Hepatocyte (in vitro differentiated cells): Measurements from ENCODE around the gene FAT1. TPM values are rescaled to one million over a fixed set of nuclear protein-coding genes. Genes with fewer than 3 reads are reported as not detected.

Experiments used
- DNase-seq: peaks from one replicate; pipeline ENCODE4 v3.0.0-alpha.2; 2016; ENCODE audit warnings: low spot score
- H2AFZ ChIP-seq: fragments of 200-600 bp; sonication (generic); 2 replicates; pipeline ENCODE4 v1.6.0; 2016; ENCODE audit warnings: antibody characterized with exemption, mild to moderate bottlenecking
- H3K27ac ChIP-seq: fragments of 200-600 bp; sonication (generic); 2 replicates; pipeline ENCODE4 v1.5.1; 2016; ENCODE audit warnings: mild to moderate bottlenecking
- H3K27me3 ChIP-seq: fragments of 200-600 bp; sonication (generic); 2 replicates; pipeline ENCODE4 v1.6.1; 2016
- H3K36me3 ChIP-seq: fragments of 200-600 bp; sonication (generic); replicated peaks from 2 replicates; pipeline ENCODE4 v1.5.1; 2016; ENCODE audit warnings: low read depth; ENCODE audit not compliant: insufficient read depth
- H3K4me1 ChIP-seq: fragments of 200-600 bp; sonication (generic); 2 replicates; pipeline ENCODE4 v1.5.1; 2016; ENCODE audit warnings: mild to moderate bottlenecking, moderate library complexity; ENCODE audit not compliant: insufficient read depth
- H3K4me2 ChIP-seq: fragments of 200-600 bp; sonication (generic); 2 replicates; pipeline ENCODE4 v1.6.0; 2016
- H3K4me3 ChIP-seq: fragments of 200-600 bp; sonication (generic); 2 replicates; pipeline ENCODE4 v1.5.1; 2016; ENCODE audit warnings: mild to moderate bottlenecking
- H3K79me2 ChIP-seq: fragments of 200-600 bp; sonication (generic); 2 replicates; pipeline ENCODE4 v1.6.0; 2017; ENCODE audit warnings: mild to moderate bottlenecking
- H3K9me2 ChIP-seq: fragments of 200-600 bp; sonication (generic); replicated peaks from 2 replicates; pipeline ENCODE4 v1.6.0; 2017; ENCODE audit warnings: mild to moderate bottlenecking; ENCODE audit not compliant: insufficient read depth
- H3K9me3 ChIP-seq: fragments of 200-600 bp; sonication (generic); 2 replicates; pipeline ENCODE4 v1.5.1; 2016; ENCODE audit warnings: low read depth, mild to moderate bottlenecking
- H4K20me1 ChIP-seq: fragments of 200-600 bp; sonication (generic); 2 replicates; pipeline ENCODE4 v1.6.0; 2016; ENCODE audit warnings: mild to moderate bottlenecking; ENCODE audit not compliant: insufficient read depth, poor library complexity, severe bottlenecking
- CTCF ChIP-seq: fragments of 200-600 bp; sonication (generic); IDR thresholded peaks from 2 replicates; pipeline ENCODE4 v1.5.1; 2016; ENCODE audit warnings: antibody characterized with exemption, mild to moderate bottlenecking; ENCODE audit not compliant: poor library complexity
- EZH2 ChIP-seq: fragments of 200-600 bp; sonication (generic); IDR thresholded peaks from 2 replicates; pipeline ENCODE4 v1.6.1; 2016; ENCODE audit warnings: antibody characterized with exemption, mild to moderate bottlenecking, borderline replicate concordance
- EZH2phosphoT487 ChIP-seq: fragments of 200-600 bp; sonication (generic); IDR thresholded peaks from one replicate; pipeline ENCODE4 v1.6.1; 2018; ENCODE audit warnings: antibody characterized with exemption, mild to moderate bottlenecking, low read depth, moderate library complexity; ENCODE audit not compliant: unreplicated experiment, severe bottlenecking
- WGBS: methylation state at CpG from one replicate; pipeline ENCODE4 v1.1.6; 2016; ENCODE audit warnings: low lambda C conversion rate; ENCODE audit errors: missing lambda C conversion rate; 5-methylcytosine and 5-hydroxymethylcytosine counted together
- polyA plus RNA-seq: library from polyadenylated mRNA; unstranded; fragments of >200 nt; fragmentation: Nextera tagmentation; extraction: Ambion mirVana; gene quantifications from 2 replicates; pipeline ENCODE4 v1.2.1, GENCODE V29; 2016
- total RNA-seq: library from RNA; depleted of rRNA; stranded (reverse); fragments of >200 nt; gene quantifications from 2 replicates; pipeline ENCODE4 v1.2.3, GENCODE V29; 2014

FAT1 gene
- total and polyA plus RNA-seq, 2 experiments from 2014 or later, result 33.9 to 168 TPM

- H2AFZ ChIP-seq, result peak overlapping the region; percentile 51
- peak overlapping the region; percentile 98 for H3K27ac ChIP-seq
- TF ChIP-seq EZH2, result no peak
- TF ChIP-seq CTCF, result no peak
- no peak for TF ChIP-seq EZH2phosphoT487
- WGBS, result 1% methylated on average over 16 of the region's 16 CpGs
- peak; percentile 60 for DNase-seq
- peaks cover 79% of the 10 kb centered on the region for H3K79me2 ChIP-seq
- peaks cover 5% of the 10 kb centered on the region for H3K9me3 ChIP-seq
- H3K4me1 ChIP-seq, result peaks cover 8% of the 10 kb centered on the region
- H3K4me3 ChIP-seq, result peak overlapping the region; percentile 90
- no peaks in the 10 kb centered on the region for H3K9me2 ChIP-seq
- no peaks in the 10 kb centered on the region for H3K36me3 ChIP-seq
- H3K4me2 ChIP-seq, result peak overlapping the region; percentile 79
- H3K27me3 ChIP-seq, result no peaks in the 10 kb centered on the region
- H4K20me1 ChIP-seq, result peaks cover 28% of the 10 kb centered on the region
Observed at GRCh38 chr4:186722796-186723291, 812 bp downstream of the FAT1 start.

GRCh38 chr4:186719925-186720694 is 3.5 kb downstream of the FAT1 start:
- H3K4me2 ChIP-seq, result no peak overlapping the region
- no peak overlapping the region for H3K4me3 ChIP-seq
- no peaks in the 10 kb centered on the region for H3K36me3 ChIP-seq
- no peak overlapping the region for H2AFZ ChIP-seq
- peaks cover 40% of the 10 kb centered on the region for H4K20me1 ChIP-seq
- H3K9me2 ChIP-seq, result no peaks in the 10 kb centered on the region
- H3K79me2 ChIP-seq, result peaks cover 96% of the 10 kb centered on the region
- H3K9me3 ChIP-seq, result peaks cover 5% of the 10 kb centered on the region
- peak; percentile 48 for DNase-seq
- H3K27ac ChIP-seq, result no peak overlapping the region
- TF ChIP-seq EZH2phosphoT487 (no peak), CTCF (peak; percentile 39)
- peaks cover 8% of the 10 kb centered on the region for H3K4me1 ChIP-seq
- WGBS, result 79% methylated on average over 4 of the region's 4 CpGs
- no peaks in the 10 kb centered on the region for H3K27me3 ChIP-seq

GRCh38 chr4:186717556-186717955 is 6.1 kb downstream of the FAT1 start:
- Histone ChIP-seq H3K36me3 (no peaks in the 10 kb centered on the region), H3K9me2 (no peaks in the 10 kb centered on the region), H3K9me3 (peaks cover 5% of the 10 kb centered on the region), H3K27ac (no peak overlapping the region), H3K4me2 (no peak overlapping the region), H3K27me3 (no peaks in the 10 kb centered on the region), H3K4me3 (no peak overlapping the region), H2AFZ (no peak overlapping the region), H3K4me1 (peaks cover 8% of the 10 kb centered on the region), H3K79me2 (peaks cover 100% of the 10 kb centered on the region), H4K20me1 (peaks cover 54% of the 10 kb centered on the region)
- WGBS, result 86% methylated on average over 4 of the region's 4 CpGs
- TF ChIP-seq EZH2 (no peak), CTCF (no peak), EZH2phosphoT487 (no peak)
- no peak for DNase-seq
